H1 (cell line): ENCODE results near the gene PCDH9. TPM values are rescaled to one million over a fixed set of nuclear protein-coding genes. Genes with fewer than 3 reads are reported as not detected.

Experiments used
- CHD7 ChIP-seq: fragments of 300-600 bp; sonication (generic); IDR thresholded peaks from 2 replicates; pipeline ENCODE4 v1.7.1; 2012; ENCODE audit warnings: low read length, moderate library complexity, mild to moderate bottlenecking, inconsistent platforms; ENCODE audit not compliant: insufficient replicate concordance
- polyA plus RNA-seq, 7 experiments: library from polyadenylated mRNA; depleted of rRNA in 3 of 7; stranded (reverse) in 5 of 7; unstranded in 2 of 7; fragments of >200 nt in 5 of 7; fragments of 200-250 nt in 2 of 7; gene quantifications; 1 replicate in 5 of 7; 2 replicates in 1 of 7; 4 replicates in 1 of 7; pipeline versions ENCODE4 v1.2.1 to v1.2.3, GENCODE V29; 2011 to 2013; ENCODE audit warnings: missing spikeins in 2 of 7, mixed read lengths in 2 of 7
- total RNA-seq: library from RNA; stranded (reverse); fragmentation: NEBNext Ultra II Directional; extraction: Animal tissue kit (Norgen Biotek cat#: 25700); gene quantifications from 2 replicates; pipeline ENCODE4 v1.2.1, GENCODE V29; 2021

The PCDH9 gene
- total and polyA plus RNA-seq, 2 of the 8 experiments (the other 6 are each of a cell fraction or from before 2014, with no cell fraction given) = 0.12 to 0.60 TPM

- TF ChIP-seq CHD7 = no peak
Observed at GRCh38 chr13:67017276-67017675, 212.9 kb downstream of the PCDH9 start (continued).
